CD1c-positive myeloid dendritic cell (primary cell): ENCODE results near the gene KPNA3.

Source experiments
- DNase-seq: peaks from one replicate; pipeline ENCODE4 v3.0.0-alpha.2; 2016; ENCODE audit errors: extremely low spot score

KPNA3 gene

GRCh38 chr13:49678191-49678914 is 114.1 kb downstream of the KPNA3 start:
- no peak for DNase-seq

GRCh38 chr13:49676581-49677298 is 115.7 kb downstream of the KPNA3 start:
- DNase-seq = no peak

- no peak for DNase-seq
Observed at GRCh38 chr13:49670828-49671227, 121.7 kb downstream of the KPNA3 start.

GRCh38 chr13:49669735-49670309 is 122.7 kb downstream of the KPNA3 start:
- peak; percentile 49 for DNase-seq

- DNase-seq = no peak
Observed at GRCh38 chr13:49667773-49668172, 124.7 kb downstream of the KPNA3 start.

- no peak for DNase-seq
Observed at GRCh38 chr13:49664606-49665005, 127.9 kb downstream of the KPNA3 start.

- no peak for DNase-seq
Observed at GRCh38 chr13:49657241-49657641, 135.2 kb downstream of the KPNA3 start.

- DNase-seq = no peak
Observed at GRCh38 chr13:49655906-49656305, 136.6 kb downstream of the KPNA3 start.

GRCh38 chr13:49654011-49654410 is 138.5 kb downstream of the KPNA3 start:
- DNase-seq = no peak

GRCh38 chr13:49653478-49653877 is 139.0 kb downstream of the KPNA3 start:
- DNase-seq = no peak

GRCh38 chr13:49652355-49653305 is 139.9 kb downstream of the KPNA3 start:
- DNase-seq = peak; percentile 34

GRCh38 chr13:49651570-49652354 is 140.7 kb downstream of the KPNA3 start:
- no peak for DNase-seq

- no peak for DNase-seq
Observed at GRCh38 chr13:49649963-49650312, 142.5 kb downstream of the KPNA3 start.
